NCI-H526 (cell line): Measurements from ENCODE around the gene CHMP1A.
"Not testable (repeated sequence)": the region's sequence is repeated elsewhere in the genome, so short reads cannot be mapped to it uniquely, and the experiment has no call there.

Experiments used
- DNase-seq, 2 experiments: peaks; one replicate each; lab custom pipeline; 2025; lab: John Stamatoyannopoulos, UW

The CHMP1A gene

DNA sequence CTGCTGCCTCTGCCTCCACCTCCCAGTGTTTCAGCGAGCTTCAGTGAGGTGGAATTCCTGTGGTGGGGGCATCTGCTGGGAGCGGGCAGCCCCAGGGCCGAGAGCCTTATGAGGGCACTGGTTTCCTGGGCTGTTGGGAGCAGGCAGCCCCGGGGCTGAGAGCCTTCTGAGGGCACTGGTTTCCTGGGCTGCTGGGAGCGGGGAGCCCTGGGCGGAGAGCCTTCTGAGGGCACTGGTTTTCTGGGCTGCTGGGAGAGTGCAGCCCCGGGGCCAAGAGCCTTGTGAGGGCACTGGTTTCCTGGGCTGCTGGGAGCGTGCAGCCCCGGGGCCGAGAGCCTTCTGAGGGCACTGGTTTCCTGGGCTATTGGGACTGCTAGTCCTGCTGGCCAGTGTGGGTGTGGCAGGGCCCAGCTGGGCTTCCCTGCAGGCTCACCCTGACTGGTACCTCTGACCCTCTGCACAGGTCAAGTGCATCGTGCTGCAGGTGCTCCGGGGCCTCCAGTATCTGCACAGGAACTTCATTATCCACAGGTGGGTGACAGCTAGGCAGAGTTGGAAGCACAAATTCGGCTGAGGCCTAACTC is 34.6 kb upstream of the CHMP1A start:
- no peak for DNase-seq

DNA sequence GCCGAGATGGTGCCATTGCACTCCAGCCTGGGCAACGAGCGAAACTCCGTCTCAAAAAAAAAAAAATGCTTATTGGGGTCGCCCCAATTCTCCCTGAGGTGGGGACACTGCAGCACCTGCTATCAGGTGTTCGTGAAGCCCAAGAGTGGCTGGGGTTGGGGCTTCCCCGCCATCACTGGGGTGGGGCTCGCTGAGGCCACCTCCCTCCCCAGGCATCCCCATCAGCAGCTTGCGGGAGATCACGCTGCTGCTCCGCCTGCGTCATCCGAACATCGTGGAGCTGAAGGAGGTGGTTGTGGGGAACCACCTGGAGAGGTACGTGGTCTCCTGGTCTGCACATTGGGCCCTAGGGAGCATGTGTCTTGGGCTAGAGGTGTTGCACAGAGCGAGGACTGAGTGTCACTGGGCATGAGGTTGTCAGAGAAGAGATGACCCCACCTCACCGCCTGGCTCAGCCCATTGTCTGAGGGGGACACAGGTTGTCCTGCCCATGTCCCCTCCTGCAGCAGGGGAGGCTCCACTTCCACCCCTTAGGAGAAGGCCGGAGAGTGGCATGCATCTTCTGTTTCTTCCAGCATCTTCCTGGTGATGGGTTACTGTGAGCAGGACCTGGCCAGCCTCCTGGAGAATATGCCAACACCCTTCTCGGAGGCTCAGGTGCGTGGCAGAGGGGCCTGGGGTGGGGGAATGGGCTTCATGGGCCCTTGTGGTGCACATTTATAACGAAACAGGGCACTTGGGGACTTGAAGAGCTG is 33.9 kb upstream of the CHMP1A start:
- DNase-seq: no peak

DNA sequence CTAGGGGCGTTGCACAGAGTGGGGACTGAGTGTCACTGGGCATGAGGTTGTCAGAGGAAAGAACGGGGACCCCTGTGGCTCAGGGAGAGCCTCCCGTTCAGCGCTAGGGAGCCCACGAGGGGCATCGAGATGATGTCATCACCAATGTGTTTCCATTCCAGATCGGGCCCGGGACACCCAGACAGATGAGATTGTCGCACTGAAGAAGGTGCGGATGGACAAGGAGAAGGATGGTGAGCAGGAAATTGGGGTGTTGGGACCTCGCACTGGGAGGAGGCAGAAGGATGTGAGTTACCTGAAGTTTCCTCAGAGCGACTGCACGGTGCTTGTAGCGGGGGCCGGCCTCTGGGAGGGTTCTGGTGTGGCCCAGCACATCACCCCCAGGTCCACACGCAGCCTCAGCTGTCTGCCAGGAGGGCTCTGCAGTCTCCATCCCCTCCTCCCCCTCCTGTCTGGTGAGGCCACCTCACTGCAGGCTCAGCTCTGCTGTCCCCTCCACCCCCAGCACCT is 32.9 kb upstream of the CHMP1A start:
- DNase-seq: no peak

DNA sequence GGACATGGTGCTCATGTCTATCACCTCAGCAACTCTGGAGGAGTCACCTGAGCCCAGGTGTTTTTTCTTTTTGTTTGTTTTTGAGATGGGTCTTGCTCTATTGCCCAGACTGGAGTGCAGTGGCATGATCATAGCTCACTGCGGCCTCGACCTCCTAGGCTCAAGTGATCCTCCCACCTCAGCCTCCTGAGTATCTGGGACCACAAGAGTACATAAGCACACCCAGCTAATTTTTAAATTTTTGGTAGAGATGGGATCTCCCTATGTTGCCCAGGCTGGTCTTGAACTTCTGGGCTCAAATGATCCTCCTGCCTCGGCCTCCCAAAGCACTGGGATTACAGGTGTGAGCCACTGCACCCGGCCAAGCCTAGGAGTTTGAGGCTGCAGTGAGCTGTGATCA is 32.1 kb upstream of the CHMP1A start:
- DNase-seq: not testable (repeated sequence)

DNA sequence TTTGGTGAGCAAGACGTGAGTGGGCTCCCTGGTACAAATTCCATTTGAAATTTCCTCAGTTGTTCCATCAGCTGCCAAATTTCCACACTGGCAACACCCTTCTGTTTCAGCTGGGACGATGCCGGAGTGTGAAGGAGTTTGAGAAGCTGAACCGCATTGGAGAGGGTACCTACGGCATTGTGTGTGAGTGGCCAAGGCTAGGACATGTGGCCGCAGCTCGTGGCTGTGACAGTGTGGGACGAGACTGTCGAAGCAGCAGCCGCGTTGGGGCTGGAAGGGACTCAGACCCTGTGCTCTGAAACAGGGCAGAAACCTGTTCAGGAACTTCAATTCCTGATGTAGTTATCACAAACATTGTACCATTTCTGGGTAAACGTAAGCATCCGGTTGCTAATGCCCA is 31.6 kb upstream of the CHMP1A start:
- no peak for DNase-seq

DNA sequence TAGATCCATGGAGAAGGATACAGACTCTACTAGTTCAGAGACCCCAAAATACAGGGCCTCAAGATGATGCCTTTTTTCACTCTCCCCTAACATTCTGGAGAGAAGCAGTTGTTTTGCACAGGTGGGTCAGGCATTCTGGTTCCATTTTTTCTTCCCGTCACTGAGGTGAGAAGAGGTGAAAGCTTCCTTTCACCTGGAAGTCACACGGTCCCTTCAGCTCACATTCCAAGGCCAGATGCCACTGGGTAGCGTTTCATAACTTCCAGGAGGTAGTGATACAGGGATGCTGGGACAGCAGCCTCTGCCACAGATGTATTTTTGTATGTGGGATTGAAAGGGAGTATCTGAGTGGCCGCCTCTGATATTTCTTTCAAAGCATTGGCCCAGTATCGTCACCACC is 30.9 kb upstream of the CHMP1A start:
- no peak for DNase-seq

DNA sequence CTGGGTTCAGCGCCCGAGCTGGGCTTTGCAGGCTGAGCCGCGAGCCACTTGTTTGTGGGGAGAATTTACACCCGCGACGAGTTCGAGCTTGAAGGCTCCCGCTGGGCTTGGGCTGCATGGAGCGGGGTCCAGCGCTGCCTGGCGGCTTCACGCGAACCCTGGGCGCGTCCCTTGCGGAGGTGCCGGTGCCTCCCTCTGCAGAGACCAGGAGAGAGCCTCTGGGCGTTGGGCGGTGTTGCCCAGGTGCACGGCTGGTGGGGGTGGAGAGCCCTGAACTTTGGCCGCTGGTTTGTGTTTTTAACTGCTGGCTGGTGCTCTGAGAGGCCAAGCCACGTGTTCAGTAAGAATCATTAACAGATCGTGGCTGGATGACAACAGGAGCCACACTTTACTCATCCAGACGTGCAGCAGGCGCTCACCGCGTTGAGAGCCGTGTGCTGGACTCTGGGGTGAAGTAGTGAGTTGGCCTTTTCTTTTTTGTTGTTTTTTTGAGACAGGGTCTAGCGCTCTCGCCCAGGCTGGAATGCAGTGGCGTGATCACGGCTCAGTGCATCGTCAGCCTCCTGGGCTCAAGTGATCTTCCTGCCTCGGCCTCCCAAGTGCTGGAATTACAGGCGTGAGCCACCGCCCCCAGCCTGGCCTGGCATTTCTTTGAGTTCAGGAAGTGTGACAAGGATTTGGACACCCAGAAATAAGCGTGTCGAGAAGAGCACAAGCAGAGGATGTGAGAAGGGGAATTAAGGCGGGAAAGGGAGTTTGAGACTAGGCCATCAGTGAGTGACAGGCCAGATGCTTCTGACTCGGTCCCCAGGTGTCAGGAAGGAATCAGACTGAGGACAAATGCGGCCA is 29.8 kb upstream of the CHMP1A start:
- peak in 1 of 2 experiments; percentile 66 for DNase-seq

DNA sequence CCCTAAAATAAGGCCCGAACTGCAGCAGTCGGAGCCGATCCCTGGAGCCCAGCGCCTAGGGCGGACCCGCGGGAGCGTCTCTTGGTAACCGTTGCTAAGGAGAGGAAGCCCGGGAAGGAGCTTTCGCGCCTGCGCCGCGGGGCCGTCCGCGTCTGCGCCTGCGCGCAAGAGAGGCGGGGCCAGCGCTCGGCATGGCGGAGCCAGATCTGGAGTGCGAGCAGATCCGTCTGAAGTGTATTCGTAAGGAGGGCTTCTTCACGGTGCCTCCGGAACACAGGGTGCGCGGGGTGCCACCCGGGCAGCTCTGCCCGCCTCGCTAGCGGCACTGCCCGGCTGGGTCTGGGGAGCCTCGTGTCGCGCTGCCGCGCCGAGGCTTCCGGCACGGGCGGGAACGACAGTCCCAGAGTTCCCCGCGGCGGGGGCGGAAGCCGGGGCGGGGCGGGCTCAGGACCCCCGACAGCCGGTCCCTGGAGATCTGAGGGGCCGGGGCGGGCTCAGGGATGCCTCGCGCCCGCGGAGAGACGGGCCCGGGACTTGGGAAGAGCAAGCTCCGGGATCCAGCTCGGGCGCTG is 29.1 kb upstream of the CHMP1A start, which contains the start of gene CDK10:
TSS of gene CDK10 (plus strand) at position 170 of the 572 bp plus-strand sequence. CDS start at position 192, 22 bp downstream.
- peak; percentile 42 to 92 for DNase-seq

DNA sequence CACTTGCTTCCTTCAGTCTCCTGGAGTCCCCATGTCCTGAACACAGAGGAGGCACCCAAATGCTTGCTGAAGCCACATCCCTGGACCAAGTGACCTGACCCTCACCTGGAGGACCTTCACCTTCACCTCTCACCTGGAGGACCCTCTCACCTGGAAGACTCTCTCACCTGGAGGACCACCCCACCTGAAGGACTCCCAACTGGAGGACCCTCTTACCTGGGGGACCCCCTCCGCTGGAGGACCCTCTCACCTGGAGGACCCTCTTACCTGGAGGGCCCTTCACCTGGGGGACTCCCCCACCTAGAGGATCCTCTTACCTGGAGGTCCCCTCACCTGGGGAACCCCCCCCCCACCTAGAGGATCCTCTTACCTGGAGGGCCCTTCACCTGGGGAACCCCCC is 28.4 kb upstream of the CHMP1A start:
- no peak for DNase-seq

DNA sequence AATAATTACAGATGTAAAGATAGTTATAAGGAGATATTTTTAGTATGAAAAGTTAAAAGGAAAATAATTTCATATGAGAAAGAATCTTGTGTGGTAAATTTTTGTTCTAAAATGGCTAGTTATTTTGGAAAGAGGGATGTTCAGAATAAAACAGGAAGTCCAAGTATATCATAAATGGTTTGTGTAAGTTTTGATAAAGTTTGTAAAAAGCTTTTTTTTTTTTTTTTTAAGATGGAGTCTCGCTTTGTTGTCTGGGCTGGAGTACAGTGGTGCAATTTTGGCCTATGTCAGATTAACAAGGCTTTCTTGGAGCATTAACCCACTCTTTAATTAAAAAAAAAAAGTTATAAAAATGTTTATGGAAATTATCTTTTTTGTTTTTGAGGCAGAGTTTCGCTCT is 20.8 kb upstream of the CHMP1A start:
- DNase-seq: no peak

DNA sequence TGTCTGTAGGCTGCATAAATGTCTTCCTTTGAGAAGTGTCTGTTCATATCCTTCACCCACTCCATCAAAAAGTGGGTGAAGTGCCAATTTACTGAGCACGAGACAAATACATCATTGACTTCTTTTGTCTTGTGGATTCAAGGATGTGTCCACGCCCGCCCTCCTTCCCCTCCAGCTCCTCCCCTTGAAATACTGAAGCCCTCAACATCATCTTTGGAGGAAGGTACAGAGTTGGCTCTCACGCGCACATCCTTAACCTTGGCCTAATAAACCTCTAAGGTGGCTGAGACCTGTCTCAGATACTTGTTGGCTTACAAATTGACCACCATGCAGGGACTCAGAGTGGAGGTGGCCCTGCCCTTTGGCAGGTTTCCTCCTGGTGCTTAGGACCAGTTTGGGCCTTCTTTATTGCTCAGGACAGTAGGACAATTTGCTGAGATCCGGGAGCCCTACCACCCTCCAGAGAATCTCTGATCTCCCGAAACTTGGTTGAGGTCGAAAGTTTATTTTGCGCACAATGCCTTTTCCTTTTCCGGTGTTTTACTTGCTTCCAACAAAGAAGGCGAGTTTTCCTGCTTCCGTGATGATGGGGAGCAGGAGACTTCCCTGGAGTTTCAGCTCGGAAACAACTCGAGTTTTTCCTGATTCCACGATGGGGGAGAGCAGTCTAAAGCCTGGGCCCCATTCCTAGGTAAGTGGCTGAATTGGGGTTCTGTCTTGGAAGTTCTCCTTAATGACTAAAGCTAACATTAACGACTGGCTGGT is 14.9 kb upstream of the CHMP1A start:
- DNase-seq: no peak

DNA sequence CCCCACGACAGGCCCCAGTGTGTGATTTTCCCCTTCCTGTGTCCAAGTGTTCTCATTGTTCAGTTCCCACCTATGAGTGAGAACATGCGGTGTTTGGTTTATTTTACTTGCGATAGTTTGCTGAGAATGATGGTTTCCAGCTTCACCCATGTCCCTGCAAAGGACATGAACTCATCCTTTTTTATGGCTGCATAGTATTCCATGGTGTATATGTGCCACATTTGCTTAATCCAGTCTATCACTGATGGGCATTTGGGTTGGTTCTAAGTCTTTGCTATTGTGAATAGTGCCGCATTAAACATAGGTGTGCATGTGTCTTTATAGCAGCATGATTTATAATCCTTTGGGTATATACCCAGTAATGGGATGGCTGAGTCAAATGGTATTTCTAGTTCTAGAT is 14.1 kb upstream of the CHMP1A start:
- not testable (repeated sequence) for DNase-seq

DNA sequence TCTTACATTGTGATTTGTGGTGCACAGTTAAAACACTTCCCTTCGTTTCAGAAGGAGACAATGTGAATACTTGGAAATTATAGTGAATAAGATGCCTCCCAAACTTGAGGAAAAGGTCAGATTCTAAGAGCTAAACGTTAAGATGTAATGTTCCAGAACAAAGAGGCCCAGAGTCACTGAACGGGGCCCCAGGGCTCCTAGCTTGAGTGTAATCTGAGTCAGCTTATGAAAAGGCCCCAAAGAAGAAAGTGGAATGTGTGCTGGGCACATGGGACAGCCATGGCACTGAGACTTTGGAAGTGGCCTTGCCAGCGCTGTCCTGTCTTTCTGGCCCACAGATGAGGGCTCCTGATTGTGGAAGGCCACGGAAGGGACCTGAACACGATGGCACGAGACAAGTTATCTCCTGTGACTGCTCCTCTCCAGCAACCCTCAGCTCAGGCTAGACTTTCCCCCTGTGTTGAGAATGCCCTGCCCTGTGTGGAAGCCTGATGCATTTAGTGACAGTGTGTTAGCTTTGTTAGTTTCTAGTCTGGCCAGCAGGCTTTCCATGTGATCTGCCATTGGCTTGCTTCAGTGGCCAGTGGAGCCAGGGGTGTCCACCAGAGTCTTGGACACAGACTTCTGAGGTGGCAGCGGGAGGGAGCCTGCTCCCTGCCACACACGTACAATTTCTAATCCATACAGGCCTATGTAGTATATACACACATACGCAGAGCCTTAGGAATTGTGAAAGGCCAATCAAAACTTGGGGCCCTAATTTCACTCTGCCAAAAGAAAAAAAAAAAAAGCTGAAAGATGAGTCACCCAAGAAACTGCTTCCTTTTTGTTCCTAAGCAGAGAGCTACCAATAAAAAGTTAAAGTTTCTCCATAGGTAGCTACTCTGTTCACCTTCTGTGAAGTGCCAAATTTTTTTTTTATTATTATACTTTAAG is 13.3 kb upstream of the CHMP1A start:
- DNase-seq: no peak

DNA sequence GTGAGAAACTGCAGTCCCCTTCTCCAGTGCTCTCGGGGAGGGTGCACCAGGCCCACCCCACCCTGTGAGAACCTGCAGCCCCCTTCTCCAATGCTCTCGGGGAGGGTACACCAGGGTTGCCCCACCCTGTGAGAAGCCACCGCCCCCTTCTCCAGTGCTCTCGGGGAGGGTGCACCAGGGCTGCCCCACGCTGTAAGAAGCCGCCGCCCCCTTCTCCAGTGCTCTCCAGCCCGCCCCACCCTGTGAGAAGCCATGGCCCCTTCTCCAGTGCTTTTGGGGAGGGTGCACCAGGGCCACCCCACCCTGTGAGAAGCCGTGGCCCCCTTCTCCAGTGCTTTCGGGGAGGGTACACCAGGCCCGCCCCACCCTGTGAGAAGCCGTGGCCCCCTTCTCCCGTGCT is 12.2 kb upstream of the CHMP1A start:
- DNase-seq: no peak

DNA sequence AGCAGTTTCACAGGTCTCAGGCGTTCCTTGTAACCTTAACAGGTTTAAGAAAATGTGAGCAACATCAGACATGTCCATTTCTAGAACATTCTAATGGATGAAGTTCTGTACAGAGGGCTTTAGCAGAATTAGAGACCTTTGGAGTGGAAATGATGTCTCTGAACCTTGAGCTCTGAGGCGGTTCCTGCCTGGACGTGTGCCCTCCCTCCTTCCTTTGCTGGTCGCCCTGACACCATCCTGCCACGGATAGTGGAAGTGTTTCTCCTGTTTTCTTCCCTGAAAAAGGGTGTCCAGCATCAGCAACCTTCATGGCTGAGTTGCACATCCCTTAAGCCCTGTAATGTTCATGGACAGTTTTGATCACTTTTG is 11.3 kb upstream of the CHMP1A start:
- no peak for DNase-seq

DNA sequence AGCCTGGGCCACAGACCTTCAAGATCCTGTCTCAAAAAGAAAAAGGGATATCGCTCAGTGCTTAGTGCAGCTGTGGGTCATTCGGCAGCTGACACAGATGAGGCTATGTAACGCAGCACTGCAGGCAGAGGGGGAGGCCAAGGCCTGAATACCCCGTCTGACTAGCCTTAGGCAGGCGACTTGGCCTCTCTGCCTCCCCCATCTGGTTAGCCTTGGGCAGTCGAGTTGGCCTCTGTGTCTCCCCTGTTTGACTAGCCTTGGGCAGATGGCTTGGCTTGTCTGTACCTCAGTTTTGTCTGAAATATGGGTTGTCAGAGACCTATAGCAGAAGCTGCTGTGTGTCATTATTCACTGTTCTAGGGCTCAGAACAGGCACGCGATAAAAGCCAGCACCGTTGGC is 10.1 kb upstream of the CHMP1A start:
- DNase-seq: no peak

DNA sequence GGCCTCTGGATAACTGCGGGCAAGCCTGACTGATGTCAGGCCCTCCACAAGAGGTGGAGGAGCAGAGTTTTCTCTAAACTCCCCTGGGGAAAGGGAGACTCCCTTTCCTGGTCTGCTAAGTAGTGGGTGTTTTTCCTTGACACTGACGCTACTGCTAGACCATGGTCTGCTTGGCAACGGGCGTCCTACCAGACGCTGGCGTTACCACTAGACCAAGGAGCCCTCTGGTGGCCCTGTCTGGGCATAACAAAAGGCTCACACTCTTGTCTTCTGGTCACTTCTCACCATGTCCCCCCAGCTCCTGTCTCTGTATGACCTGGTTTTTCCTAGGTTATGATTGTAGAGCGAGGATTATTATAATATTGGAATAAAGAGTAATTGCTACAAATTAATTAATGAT is 9.5 kb upstream of the CHMP1A start:
- DNase-seq: peak in 1 of 2 experiments; percentile 46

DNA sequence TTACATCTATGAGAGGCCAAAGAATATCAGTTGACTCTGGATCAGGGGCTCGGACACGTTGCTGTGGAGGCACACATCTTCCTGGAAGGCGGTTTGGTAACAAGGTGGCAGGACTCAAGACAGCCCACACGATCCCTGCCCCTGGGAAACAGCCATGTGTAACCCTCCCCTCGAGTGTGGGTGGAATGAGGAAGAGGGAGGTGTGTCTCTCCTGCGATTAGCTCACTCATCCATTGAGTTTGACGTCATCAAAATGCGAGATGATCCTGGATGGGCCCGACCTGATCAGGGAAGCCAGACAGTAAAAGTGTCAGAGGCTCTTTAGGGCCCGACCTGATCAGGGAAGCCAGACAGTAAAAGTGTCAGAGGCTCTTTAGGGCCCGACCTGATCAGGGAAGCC is 6.7 kb upstream of the CHMP1A start:
- DNase-seq: not testable (repeated sequence)

DNA sequence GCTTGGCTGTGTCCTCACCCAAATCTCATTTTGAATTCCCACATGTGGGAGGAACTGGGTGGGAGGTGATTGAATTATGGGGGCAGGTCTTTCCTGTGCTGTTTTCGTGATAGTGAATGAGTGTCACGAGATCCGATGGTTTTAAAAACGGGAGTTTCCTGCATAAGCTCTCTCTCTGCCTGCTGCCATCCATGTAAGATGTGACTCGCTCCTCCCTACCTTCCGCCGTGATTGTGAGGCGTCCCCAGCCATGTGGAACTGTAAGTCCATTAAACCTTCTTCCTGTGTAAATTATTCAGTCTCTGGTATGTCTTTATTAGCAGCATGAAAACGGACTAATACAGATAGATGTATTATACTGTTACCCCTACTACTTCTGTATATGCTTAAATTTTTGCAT is 3.7 kb upstream of the CHMP1A start:
- DNase-seq: no peak

DNA sequence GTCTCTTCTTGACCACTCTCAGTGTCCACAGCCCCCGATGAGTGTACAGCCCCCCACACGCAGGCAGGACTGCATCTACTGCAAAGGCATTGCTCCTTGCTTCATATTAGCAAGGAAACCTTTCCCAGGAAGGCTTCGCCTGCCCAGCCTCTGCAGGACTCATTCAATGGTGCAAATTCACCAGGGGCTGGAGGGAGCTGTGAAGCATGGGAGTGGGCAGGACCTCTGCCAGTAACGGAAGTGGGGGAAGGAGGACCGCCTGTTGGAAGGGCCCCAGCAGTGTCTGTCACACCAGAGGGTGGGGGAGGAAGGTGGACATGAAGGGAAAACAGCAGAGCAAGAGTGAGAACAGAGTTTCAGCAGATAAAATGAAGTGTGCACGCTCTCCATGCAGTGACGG is 2.6 kb upstream of the CHMP1A start:
- no peak for DNase-seq
